ENCODE results near the gene SCN11A.
A peak's percentile ranks its signal among the peaks of the same experiment; 100 is the strongest.

SCN11A gene

DNA sequence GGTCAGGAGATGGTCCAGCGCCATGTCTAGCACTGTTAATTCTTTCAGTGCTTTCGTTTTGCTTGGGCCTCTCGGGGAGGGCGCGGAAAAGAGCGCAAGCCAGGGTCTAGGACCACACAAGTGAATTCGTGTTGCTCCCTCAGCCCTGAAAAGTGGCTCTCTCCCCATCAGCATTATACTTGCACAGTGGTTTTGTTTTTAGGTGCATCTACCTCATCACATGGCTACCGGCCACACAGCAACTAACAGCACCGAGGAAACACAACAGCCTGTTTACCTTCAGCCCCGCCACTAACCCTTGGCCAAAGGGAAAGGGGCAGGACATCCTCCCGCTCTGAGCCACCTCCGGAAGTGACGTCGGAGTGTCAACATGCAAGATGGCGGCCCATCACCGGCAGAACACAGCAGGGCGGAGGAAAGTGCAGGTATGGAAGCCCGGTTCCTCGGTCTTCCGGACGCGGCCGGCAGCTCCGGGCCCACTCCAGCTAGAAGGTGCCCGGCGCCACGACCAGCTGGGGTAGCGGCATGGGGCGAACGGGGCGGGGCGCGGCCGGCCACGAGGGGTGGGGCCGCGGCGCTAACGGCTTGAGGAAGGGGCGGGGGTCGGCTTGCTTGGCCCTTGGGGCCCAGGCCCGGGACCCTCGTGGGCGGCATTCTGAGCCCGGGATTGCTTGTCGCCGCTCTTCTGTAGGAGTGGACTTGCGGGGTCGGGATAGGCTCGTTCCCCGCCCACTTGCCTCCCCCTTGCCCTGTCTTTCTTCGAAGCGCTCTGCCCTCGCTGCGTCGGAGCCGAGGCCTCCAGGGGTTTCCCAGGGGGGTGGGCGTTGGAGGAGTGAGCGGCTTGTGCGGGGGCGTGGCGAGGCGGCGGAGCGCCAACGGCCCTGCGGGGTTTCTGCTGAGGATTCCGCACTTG, at the start of gene SCN11A, which contains the start of gene WDR48:
SCN11A (minus strand) TSS at position 296 of the 913 bp plus-strand sequence. CDS start 101,582 bp downstream, outside the sequence.
WDR48 (plus strand) TSS at position 368 of the 913 bp plus-strand sequence; CDS start at position 378, 10 bp downstream.
- peak; percentile 87 for DNase-seq

GRCh38 chr3:39101022-39101689, 49.4 kb upstream of the SCN11A start:
- no peak for DNase-seq

- no peak for DNase-seq
Measured at GRCh38 chr3:39100500-39100886, 48.7 kb upstream of the SCN11A start.

- DNase-seq, result no peak
Measured at GRCh38 chr3:39099738-39100499, 48.2 kb upstream of the SCN11A start.

DNA sequence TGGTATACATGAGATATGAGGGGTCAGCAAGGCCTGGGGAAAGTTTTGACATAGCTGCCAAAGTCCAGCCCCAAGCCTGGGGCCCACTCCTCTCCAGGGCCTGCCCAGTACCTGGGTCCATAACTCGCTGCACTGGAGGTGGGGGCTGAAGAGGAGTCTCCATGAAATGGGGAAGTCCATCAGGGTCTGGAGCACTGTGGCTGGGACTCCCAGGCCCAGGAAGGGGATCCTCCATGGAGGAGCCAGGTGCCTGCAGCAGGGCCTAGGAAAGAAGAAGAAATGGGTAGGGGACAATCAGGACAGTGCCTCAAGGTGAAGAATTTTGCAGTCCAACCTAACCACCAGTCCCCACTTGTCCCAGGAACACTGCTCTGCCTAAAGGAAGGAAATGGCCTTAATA, 47.5 kb upstream of the SCN11A start:
- DNase-seq, result no peak

DNA sequence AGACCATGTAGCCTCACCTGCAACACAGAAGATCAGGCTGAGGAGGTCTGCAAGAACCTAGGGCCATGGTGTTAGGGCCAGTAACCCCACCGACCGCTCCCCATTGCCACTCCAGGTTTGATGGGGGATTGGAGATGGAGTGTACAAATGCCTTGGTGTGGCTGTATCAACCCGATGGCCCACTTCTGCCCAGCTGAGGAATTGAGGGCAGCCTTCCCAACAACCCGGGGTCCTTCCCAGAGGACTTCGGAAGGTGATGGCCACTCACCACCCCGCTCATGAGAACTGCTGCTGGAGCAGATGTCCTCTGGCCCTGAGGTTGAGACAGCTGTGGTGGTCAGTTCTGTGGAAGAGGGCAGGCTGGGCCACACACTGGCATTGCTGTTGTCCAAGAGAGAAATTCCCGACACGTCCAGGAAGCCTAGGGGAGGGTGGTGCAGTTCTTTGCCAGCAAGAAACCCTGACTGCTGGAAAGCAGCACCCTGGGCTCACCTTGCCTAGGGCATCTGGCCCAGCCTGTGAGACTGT, 46.8 kb upstream of the SCN11A start:
- no peak for DNase-seq

GRCh38 chr3:39097716-39098472, 46.1 kb upstream of the SCN11A start:
- DNase-seq, result no peak

GRCh38 chr3:39096775-39097174, 45.0 kb upstream of the SCN11A start:
- DNase-seq, result no peak

GRCh38 chr3:39095778-39096177, 44.0 kb upstream of the SCN11A start:
- DNase-seq, result no peak

DNA sequence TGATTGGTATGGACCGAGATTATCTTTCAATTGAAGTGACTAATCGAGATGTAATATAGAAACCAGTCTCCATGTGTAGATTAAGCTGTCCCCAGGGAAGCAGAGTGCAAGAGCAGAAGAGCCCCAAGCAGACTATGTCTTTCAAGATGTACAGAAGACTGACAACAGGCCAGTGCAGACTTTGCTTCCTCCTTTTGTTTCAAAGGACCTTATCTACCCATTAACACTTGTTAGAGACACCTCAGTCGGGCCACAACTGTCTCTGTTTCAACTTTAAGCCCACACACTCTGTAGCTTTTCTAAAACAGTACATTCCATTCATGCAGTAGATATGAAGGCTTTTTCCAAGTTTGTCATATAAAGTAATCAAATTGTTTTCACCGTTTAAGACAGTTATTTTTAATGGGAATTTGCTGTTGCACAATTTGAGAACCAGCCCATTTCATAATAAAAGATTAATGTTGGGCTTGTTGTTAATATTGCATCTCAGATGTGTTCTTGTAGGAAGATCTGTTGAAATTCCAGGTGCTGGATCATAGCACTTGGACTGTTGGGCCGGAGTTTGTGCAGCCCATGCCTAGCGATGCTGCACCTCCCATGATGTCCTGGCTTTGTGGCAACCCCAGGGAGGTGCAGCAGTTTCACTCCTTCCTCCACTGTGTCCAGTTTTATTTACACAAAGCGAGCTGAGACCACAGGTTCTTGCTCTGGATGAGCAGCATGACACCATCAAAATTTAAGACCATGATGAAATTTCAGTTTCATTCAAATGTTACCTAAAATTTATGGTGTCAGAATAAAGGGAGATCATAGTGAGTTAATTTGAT, 43.3 kb upstream of the SCN11A start:
- no peak for DNase-seq

DNA sequence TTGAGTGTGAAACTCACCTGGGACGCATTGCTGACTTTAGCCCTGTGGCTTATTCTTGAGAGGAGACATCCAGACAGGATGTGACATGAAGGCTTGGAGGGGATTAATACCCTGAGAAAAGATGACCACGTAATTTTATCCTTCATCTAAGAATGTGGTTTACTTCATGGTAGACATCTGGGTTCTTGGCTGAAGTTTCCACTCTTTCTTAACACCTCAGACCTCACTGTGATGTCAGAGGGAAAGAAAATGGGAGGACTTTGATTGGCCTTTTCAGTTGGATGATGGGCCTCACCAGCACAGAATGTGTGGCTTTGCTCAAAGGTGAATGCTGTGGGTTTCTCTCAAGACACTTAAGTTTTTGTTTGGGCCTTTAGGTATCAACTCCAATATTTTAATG, 39.2 kb upstream of the SCN11A start:
- DNase-seq, result no peak

DNA sequence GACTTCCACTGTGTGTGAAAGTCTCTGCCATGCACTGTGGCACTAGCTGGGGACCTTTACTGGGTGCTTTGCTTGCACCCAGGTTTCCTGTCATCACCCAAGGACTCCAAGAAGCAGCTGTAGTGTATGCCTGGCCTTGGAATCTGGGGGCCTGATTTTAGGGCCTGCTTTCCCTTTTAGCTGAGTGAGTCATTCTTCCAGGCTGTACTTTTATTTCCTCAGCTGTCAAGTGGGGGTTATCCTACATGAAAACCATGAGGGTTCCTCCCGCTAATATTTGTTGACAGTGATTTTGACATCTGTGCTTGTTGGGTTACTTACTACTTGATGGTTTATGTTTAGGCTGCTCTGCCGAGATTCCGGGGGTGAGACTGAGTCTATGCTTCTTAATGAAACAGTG, 37.1 kb upstream of the SCN11A start:
- DNase-seq, result no peak

GRCh38 chr3:39088456-39088855, 36.7 kb upstream of the SCN11A start:
- DNase-seq, result no peak

DNA sequence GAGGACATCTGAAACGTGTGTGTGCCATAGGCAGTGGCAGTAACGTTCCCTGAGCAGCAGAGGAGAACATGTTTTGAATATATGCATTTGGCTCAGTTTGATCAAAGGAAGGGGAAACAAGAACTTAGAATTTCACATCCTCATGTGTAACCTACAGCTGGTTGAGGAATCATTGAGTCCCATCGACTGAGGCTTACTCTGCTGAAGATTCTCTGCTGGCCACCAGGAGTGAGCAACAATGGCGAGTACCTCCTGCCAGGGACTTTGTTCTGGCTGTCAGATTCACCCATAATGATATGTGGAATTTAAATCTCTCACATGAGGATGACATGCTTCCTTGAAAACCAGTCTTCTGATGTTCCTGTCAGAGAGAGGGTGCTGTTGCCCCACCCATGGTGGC, 34.4 kb upstream of the SCN11A start:
- no peak for DNase-seq

- DNase-seq, result no peak
Measured at GRCh38 chr3:39082666-39083313, 31.0 kb upstream of the SCN11A start.

DNA sequence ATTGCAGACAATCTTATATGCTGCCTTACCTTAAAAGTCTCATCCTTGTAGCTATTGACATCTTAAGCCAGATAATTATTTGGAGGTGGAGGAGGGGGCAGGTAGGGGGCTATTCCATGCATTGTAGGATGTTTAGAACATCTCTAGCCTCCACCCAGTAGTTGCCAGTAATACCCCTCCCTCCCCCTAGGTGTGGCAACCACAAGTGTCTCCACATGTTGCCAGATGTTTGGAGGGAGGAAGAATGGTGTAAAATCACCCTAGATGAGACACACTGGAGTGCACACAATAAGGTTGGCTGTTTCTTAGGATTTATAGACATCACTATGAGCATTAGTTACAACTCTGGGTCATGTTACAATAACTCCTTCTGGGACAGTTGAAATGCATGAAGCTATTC, 28.3 kb upstream of the SCN11A start:
- no peak for DNase-seq

GRCh38 chr3:39079530-39079929, 27.8 kb upstream of the SCN11A start:
- DNase-seq, result no peak

DNA sequence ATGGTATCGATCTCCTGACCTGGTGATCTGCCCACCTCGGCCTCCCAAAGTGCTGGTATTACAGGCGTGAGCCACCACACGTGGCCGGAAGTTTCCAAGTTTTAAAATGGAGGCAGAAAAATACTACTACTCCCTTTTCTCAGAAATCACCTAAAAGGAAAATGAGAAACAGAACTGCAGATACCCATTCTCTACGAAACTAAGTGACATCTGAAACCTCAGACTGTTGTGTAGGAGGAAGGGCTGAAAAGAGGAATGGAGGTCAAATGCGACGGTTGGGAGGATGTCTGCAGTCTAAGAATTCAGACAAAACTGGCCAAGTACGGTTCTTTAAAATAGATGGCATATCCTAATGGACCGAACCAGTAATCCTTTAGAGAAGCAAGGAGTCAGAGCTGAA, 24.2 kb upstream of the SCN11A start:
- DNase-seq, result no peak

- DNase-seq, result no peak
Measured at GRCh38 chr3:39068556-39068955, 16.8 kb upstream of the SCN11A start.

GRCh38 chr3:39067286-39067685, 15.5 kb upstream of the SCN11A start:
- no peak for DNase-seq

- no peak for DNase-seq
Measured at GRCh38 chr3:39065197-39065596, 13.5 kb upstream of the SCN11A start.
